ENCODE data around the gene PLA2G12A.

- TF ChIP-seq EP300 (IDR thresholded peaks at IDR 0.05; ENCODE audit: borderline replicate concordance in 1 of 2, low read depth in 2 of 2, low read length in 2 of 2) (no peak), POLR2A (IDR thresholded peaks at IDR 0.05; ENCODE audit: control extremely low read depth in 1 of 2, low read depth in 2 of 2, low read length in 2 of 2) (no peak), MAFK (IDR thresholded peaks at IDR 0.05; ENCODE audit: low read depth, low read length) (no peak), SP4 (IDR thresholded peaks at IDR 0.05; ENCODE audit: low read length) (no peak), CTCF (IDR thresholded peaks at IDR 0.05; ENCODE audit: control extremely low read depth in 1 of 3, insufficient read depth in 1 of 3, low read depth in 1 of 3, low read length in 3 of 3) (no peak)
Measured at GRCh38 chr4:109690690-109691410, 39.0 kb downstream of the PLA2G12A start.
